Measurements from ENCODE around the gene CCDC178.

GRCh38 chr18:33115917-33116316 is 324.6 kb downstream of the CCDC178 start:
- no peak for TF ChIP-seq CTCF (IDR thresholded peaks at IDR 0.05; ENCODE audit: poor library complexity, severe bottlenecking)
- no peak for TF ChIP-seq EZH2 (IDR thresholded peaks at IDR 0.05; ENCODE audit: borderline replicate concordance, insufficient read depth, low read length, poor library complexity, severe bottlenecking)
- no peak for TF ChIP-seq EP300 (conservative IDR thresholded peaks at IDR 0.05; ENCODE audit: poor library complexity, severe bottlenecking)
- no peak for TF ChIP-seq POLR2AphosphoS5 (IDR thresholded peaks at IDR 0.05)
- TF ChIP-seq TAF1 (IDR thresholded peaks at IDR 0.05; ENCODE audit: low read depth) = no peak
- no peak for TF ChIP-seq REST (IDR thresholded peaks at IDR 0.05; ENCODE audit: borderline replicate concordance)
- no peak for TF ChIP-seq SMC3 (conservative IDR thresholded peaks at IDR 0.05; ENCODE audit: poor library complexity)
- no peak for TF ChIP-seq MXI1 (conservative IDR thresholded peaks at IDR 0.05; ENCODE audit: poor library complexity, severe bottlenecking)
- TF ChIP-seq RAD21 (conservative IDR thresholded peaks at IDR 0.05) = no peak
